Parathyroid adenoma (tissue), 2 donors: ENCODE data around the gene TCAP.
"Not testable (repeated sequence)": the region's sequence is repeated elsewhere in the genome, so short reads cannot be mapped to it uniquely, and the experiment has no call there.

Source experiments
- H2AFZ ChIP-seq: fragments of 300-600 bp; sonication (generic); one replicate; pipeline ENCODE4 v1.7.0; 2017; ENCODE audit warnings: antibody characterized with exemption, mild to moderate bottlenecking
- H3K27ac ChIP-seq: fragments of 300-600 bp; sonication (generic); one replicate; pipeline ENCODE4 v1.7.0; 2017
- H3K27me3 ChIP-seq: fragments of 300-600 bp; sonication (generic); one replicate; pipeline ENCODE4 v1.7.0; 2017; ENCODE audit warnings: low read length; ENCODE audit not compliant: control insufficient read depth, insufficient read depth
- H3K36me3 ChIP-seq: fragments of 300-600 bp; sonication (generic); one replicate; pipeline ENCODE4 v1.7.0; 2017; ENCODE audit warnings: low read length; ENCODE audit not compliant: control insufficient read depth, insufficient read depth
- H3K4me1 ChIP-seq: fragments of 300-600 bp; sonication (generic); one replicate; pipeline ENCODE4 v1.7.0; 2017; ENCODE audit warnings: control low read depth
- H3K4me2 ChIP-seq: fragments of 300-600 bp; sonication (generic); one replicate; pipeline ENCODE4 v1.7.0; 2017; ENCODE audit warnings: low read length
- H3K4me3 ChIP-seq: fragments of 300-600 bp; sonication (generic); one replicate; pipeline ENCODE4 v1.7.0; 2017; ENCODE audit warnings: low read depth, low read length
- H3K79me2 ChIP-seq: fragments of 300-600 bp; sonication (generic); one replicate; pipeline ENCODE4 v1.7.0; 2017; ENCODE audit warnings: control low read depth
- H3K9ac ChIP-seq: fragments of 300-600 bp; sonication (generic); one replicate; pipeline ENCODE4 v1.7.0; 2017; ENCODE audit warnings: mild to moderate bottlenecking
- H3K9me3 ChIP-seq: fragments of 300-600 bp; sonication (generic); one replicate; pipeline ENCODE4 v1.7.0; 2017; ENCODE audit warnings: low read length; ENCODE audit not compliant: control insufficient read depth
- TF ChIP-seq, protein P1 (sequence below): fragments of 300-600 bp; sonication (generic); IDR thresholded peaks from one replicate; pipeline ENCODE4 v1.7.0; 2017; ENCODE audit warnings: antibody characterized with exemption, mild to moderate bottlenecking
- donor health status: primary hyperparathyroidism.

The TCAP gene

DNA sequence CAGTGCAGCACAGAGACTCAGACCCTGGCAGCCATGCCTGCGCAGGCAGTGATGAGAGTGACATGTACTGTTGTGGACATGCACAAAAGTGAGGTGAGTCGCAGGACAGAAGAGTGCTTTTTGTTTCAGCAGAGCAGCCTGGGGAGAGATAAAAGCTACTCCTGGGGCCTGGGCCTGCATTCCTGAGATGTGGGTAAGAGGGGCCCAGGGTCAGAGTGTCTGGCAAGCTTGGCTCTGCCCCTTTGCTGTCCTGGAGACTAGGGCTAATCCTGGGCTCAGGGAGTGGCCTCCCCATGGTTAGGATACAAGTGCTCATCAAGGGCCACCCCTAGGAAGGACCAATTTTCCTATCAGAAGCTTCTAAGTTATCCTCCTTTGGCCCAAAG, 29.9 kb downstream of the TCAP start:
- no peaks in the 10 kb centered on the region for H3K36me3 ChIP-seq
- H3K79me2 ChIP-seq = no peaks in the 10 kb centered on the region
- no peak overlapping the region for H3K4me2 ChIP-seq
- no peak overlapping the region for H2AFZ ChIP-seq
- no peaks in the 10 kb centered on the region for H3K9me3 ChIP-seq
- no peaks in the 10 kb centered on the region for H3K27me3 ChIP-seq
- H3K4me3 ChIP-seq = no peak overlapping the region
- no peak overlapping the region for H3K27ac ChIP-seq
- H3K4me1 ChIP-seq = no peaks in the 10 kb centered on the region
- TF ChIP-seq, protein P1, sequence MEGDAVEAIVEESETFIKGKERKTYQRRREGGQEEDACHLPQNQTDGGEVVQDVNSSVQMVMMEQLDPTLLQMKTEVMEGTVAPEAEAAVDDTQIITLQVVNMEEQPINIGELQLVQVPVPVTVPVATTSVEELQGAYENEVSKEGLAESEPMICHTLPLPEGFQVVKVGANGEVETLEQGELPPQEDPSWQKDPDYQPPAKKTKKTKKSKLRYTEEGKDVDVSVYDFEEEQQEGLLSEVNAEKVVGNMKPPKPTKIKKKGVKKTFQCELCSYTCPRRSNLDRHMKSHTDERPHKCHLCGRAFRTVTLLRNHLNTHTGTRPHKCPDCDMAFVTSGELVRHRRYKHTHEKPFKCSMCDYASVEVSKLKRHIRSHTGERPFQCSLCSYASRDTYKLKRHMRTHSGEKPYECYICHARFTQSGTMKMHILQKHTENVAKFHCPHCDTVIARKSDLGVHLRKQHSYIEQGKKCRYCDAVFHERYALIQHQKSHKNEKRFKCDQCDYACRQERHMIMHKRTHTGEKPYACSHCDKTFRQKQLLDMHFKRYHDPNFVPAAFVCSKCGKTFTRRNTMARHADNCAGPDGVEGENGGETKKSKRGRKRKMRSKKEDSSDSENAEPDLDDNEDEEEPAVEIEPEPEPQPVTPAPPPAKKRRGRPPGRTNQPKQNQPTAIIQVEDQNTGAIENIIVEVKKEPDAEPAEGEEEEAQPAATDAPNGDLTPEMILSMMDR = no peak
- H3K9ac ChIP-seq = no peak overlapping the region

DNA sequence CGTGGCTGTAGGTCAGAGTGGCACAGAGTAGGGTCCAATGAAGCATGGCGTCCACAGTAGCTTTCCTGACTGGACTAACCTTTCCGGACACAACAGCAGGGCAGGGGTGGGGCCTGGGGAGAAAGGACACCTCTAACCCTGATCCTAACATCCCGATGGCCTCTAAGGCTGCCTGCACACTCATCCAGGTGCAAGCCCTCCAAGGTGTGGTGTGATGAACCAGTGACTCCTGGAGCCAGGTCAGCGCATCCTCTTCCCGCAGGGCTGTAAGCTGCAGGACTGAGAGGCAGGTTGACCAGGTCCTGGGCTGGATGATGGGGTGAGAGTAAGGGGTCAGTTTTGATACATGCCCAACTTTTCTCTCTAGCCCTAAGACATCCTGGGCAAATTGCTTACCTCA, 31.6 kb downstream of the TCAP start:
- Histone ChIP-seq H3K9ac (no peak overlapping the region), H3K27me3 (no peaks in the 10 kb centered on the region), H3K9me3 (no peaks in the 10 kb centered on the region), H3K4me2 (no peak overlapping the region), H3K79me2 (no peaks in the 10 kb centered on the region), H3K4me1 (peaks cover 7% of the 10 kb centered on the region), H2AFZ (no peak overlapping the region), H3K36me3 (no peaks in the 10 kb centered on the region), H3K27ac (no peak overlapping the region), H3K4me3 (no peak overlapping the region)
- TF ChIP-seq, protein P1 = no peak

DNA sequence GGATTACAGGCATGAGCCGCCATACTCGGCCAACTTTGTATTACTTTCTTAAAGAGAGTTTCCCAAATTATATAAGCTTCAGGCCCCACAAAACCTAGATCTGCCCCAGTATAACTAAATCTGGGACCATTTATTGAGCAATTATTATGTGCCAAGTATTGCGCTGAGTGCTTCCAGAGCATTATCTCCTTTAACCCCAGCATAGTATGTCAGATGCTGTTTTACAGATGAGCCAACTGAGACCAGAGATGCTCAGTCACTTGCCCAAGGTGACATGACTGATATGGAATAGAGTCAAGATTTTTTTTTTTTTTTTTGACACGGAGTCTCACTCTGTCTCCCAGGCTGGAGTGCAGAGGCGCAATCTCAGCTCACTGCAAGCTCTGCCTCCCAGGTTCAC, 32.8 kb downstream of the TCAP start:
- H3K79me2 ChIP-seq = no peaks in the 10 kb centered on the region
- no peak overlapping the region for H2AFZ ChIP-seq
- H3K4me3 ChIP-seq = no peak overlapping the region
- TF ChIP-seq, protein P1 = no peak
- H3K9me3 ChIP-seq = no peaks in the 10 kb centered on the region
- H3K36me3 ChIP-seq = no peaks in the 10 kb centered on the region
- peaks cover 12% of the 10 kb centered on the region for H3K4me1 ChIP-seq
- H3K4me2 ChIP-seq = no peak overlapping the region
- H3K27ac ChIP-seq = no peak overlapping the region
- no peak overlapping the region for H3K9ac ChIP-seq
- no peaks in the 10 kb centered on the region for H3K27me3 ChIP-seq

DNA sequence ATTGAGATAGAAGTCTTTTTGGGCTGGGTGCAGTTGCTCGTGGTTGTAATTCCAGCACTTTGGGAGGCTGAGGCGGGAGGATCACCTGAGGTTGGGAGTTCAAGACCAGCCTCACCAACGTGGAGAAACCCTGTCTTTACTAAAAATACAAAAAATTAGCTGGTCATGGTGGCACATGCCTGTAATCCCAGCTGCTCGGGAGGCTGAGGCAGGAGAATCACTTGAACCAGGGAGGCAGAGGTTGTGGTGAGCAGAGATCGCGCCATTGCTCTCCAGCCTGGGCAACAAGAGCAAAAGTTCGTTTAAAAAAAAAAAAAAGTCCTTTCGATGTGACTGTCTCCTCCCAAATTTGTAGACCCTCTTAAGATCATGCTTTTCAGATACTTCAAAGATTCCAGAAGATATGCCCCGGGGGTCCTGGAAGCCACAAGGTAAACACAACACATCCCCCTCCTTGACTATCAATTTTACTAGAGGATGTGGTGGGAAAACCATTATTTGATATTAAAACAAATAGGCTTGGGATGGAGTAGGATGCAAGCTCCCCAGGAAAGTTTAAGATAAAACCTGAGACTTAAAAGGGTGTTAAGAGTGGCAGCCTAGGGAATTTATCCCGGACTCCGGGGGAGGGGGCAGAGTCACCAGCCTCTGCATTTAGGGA, 34.1 kb downstream of the TCAP start:
- not testable (repeated sequence) for H3K9ac ChIP-seq, H3K79me2 ChIP-seq, H3K27me3 ChIP-seq, H3K9me3 ChIP-seq, H3K36me3 ChIP-seq
- Histone ChIP-seq H3K4me3 (peak overlapping the region; percentile 81), H2AFZ (peak overlapping the region; percentile 81), H3K27ac (peak overlapping the region; percentile 50), H3K4me2 (peak overlapping the region; percentile 85), H3K4me1 (peaks cover 12% of the 10 kb centered on the region)

DNA sequence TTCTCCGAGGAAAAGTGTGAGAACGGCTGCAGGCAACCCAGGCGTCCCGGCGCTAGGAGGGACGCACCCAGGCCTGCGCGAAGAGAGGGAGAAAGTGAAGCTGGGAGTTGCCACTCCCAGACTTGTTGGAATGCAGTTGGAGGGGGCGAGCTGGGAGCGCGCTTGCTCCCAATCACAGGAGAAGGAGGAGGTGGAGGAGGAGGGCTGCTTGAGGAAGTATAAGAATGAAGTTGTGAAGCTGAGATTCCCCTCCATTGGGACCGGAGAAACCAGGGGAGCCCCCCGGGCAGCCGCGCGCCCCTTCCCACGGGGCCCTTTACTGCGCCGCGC, 34.6 kb downstream of the TCAP start, which contains the start of gene ERBB2:
Gene ERBB2 (plus strand): TSS at position 247 of the 330 bp plus-strand sequence. CDS start 175 bp downstream, outside the sequence.
- Histone ChIP-seq H3K4me3 (peak within 1 kb of the TSS; percentile 81), H3K4me2 (peak within 1 kb of the TSS; percentile 85), H3K79me2 (no peaks in the 10 kb centered on the region), H2AFZ (peak within 1 kb of the TSS; percentile 81), H3K9me3 (no peaks in the 10 kb centered on the region), H3K36me3 (no peaks in the 10 kb centered on the region), H3K27me3 (no peaks in the 10 kb centered on the region), H3K9ac (peak within 1 kb of the TSS; percentile 83), H3K4me1 (peaks cover 14% of the 10 kb centered on the region), H3K27ac (peak within 1 kb of the TSS; percentile 50)
- TF ChIP-seq, protein P1 = no peak
